Inferior parietal cortex (tissue), 1 donor: Measurements from ENCODE around the gene SLC24A3.

Source experiments
- DNase-seq: peaks from one replicate; pipeline ENCODE4 v3.0.0-alpha.2; 2016; ENCODE audit errors: extremely low spot score

The SLC24A3 gene

GRCh38 chr20:19540392-19540791 is 327.9 kb downstream of the SLC24A3 start:
- peak; percentile 32 for DNase-seq

GRCh38 chr20:19543101-19543500 is 330.7 kb downstream of the SLC24A3 start:
- DNase-seq, result no peak

- no peak for DNase-seq
These were observed 332.2 kb downstream of the SLC24A3 start for GRCh38 chr20:19544684-19545083.

- DNase-seq, result no peak
These were observed 334.2 kb downstream of the SLC24A3 start for GRCh38 chr20:19546648-19547047.

GRCh38 chr20:19547547-19547946 is 335.1 kb downstream of the SLC24A3 start:
- DNase-seq, result no peak

GRCh38 chr20:19549896-19550295 is 337.5 kb downstream of the SLC24A3 start:
- DNase-seq, result no peak

- DNase-seq, result no peak
These were observed 340.1 kb downstream of the SLC24A3 start for GRCh38 chr20:19552221-19553180.

- no peak for DNase-seq
These were observed 342.2 kb downstream of the SLC24A3 start for GRCh38 chr20:19554666-19555065.

- no peak for DNase-seq
These were observed 343.3 kb downstream of the SLC24A3 start for GRCh38 chr20:19555726-19556125.

- no peak for DNase-seq
These were observed 344.8 kb downstream of the SLC24A3 start for GRCh38 chr20:19557291-19557690.

- no peak for DNase-seq
These were observed 348.5 kb downstream of the SLC24A3 start for GRCh38 chr20:19560881-19561480.

GRCh38 chr20:19562426-19562825 is 350.0 kb downstream of the SLC24A3 start:
- DNase-seq, result no peak

- no peak for DNase-seq
These were observed 351.8 kb downstream of the SLC24A3 start for GRCh38 chr20:19564261-19564660.

- no peak for DNase-seq
These were observed 353.3 kb downstream of the SLC24A3 start for GRCh38 chr20:19565736-19566135.

GRCh38 chr20:19566226-19566945 is 353.9 kb downstream of the SLC24A3 start:
- no peak for DNase-seq

GRCh38 chr20:19568128-19568527 is 355.7 kb downstream of the SLC24A3 start:
- DNase-seq, result no peak

GRCh38 chr20:19571996-19572395 is 359.6 kb downstream of the SLC24A3 start:
- DNase-seq, result no peak

- DNase-seq, result no peak
These were observed 365.2 kb downstream of the SLC24A3 start for GRCh38 chr20:19577692-19578091.

- no peak for DNase-seq
These were observed 370.3 kb downstream of the SLC24A3 start for GRCh38 chr20:19582782-19583181.

GRCh38 chr20:19583532-19584175 is 371.2 kb downstream of the SLC24A3 start:
- peak; percentile 47 for DNase-seq

- DNase-seq, result no peak
These were observed 375.8 kb downstream of the SLC24A3 start for GRCh38 chr20:19588241-19588640.

GRCh38 chr20:19588732-19589131 is 376.3 kb downstream of the SLC24A3 start:
- peak; percentile 33 for DNase-seq
